ENCODE measurements around the gene OR52E4. TPM values are rescaled to one million over a fixed set of nuclear protein-coding genes. Genes with fewer than 3 reads are reported as not detected.

Gene OR52E4
- not detected in 5 replicates for total RNA-seq (2022; extraction: Qiagen RNA extraction)

DNA sequence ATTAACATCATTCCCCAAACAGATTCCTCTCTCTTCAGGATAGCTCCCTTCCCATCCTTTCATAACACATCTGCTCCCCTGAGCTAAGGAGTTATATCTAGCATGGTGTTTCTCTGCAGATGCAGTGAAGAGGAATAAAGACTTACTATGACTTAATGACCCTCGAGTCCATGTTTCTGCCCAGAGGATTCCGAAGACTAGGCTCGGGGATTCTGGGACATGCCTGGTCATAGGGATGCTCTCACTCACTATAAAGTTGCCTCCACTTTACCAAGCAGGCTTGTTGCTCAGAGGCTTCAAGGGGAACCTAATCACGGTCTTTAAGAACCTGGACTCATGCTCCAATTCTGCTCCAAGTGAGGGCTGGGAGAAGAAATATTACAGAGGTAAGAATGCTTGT lies at the start of gene OR52E4:
Gene OR52E4, plus strand, starts transcription at position 301 of the 400 bp plus-strand sequence. CDS start 3,664 bp downstream, outside the sequence.

DNA sequence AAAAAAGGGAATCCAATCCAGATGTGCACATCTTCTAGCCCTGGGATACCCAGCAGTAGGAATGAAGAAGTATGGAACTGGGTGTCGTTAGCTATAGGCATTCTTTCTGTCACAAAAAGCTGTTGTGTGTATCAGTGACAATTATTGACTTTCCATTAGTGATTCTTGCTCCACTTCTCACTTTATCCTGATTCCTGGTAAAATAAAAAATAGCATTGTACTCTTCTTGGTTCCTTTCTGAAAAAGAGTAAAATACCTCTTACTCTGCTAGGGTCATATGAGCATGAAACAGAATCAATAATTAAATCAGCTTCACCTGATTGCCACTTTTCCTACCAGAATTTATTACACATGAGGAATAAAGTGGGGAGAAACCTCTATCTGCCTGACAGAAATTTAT lies 38.6 kb upstream of the OR52E4 start, which contains the start of gene OR52E6:
Gene OR52E6, minus strand, starts transcription at position 101 of the 400 bp plus-strand sequence. Its CDS starts 0 bp downstream, at position 101.

DNA sequence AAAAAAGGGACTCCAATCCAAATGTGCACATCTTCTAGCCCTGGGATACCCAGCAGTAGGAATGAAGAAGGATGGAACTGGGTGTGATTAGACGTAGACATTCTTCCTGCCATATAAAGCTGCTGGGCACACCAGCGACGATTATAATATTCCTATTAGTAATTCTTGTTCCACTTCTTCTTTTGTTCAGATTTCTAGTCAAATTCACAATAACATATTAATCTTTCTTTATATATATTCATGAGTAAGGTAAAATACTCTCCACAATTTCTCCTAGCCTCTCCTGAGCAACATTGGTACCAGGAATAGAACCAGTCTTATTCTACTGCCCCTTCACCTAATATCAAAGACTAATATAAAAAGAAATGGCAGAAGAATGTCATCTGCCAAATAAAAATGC lies 22.8 kb upstream of the OR52E4 start, which contains the start of gene OR52E8:
Gene OR52E8, minus strand, starts transcription at position 101 of the 400 bp plus-strand sequence. Its CDS starts 0 bp downstream, at position 101.

DNA sequence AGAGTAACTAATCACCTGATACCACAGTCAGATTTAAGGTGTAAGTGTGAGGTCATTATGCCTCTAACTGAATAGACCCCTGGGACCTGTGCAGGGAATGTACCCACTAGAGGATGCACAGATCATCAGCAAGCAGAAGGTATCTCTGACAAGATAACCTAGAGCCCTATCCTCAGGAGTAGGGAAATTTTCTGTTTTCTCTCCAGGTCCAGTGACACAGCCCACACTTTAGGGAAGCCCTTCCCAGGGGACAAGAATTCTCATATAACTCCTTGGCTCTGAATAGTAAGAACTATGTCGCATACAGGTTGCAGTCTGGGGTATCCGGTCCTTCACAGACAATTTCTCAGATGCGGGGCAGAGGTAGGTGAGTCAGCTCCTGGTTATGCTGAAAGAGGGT lies 12.5 kb downstream of the OR52E4 start, which contains the start of gene OR52E5:
Gene OR52E5, plus strand, starts transcription at position 301 of the 400 bp plus-strand sequence. CDS start 7,569 bp downstream, outside the sequence.

Other genes with a start within 250 kb of the OR52E4 start
- gene TRIM5, start 195.6 kb upstream of the OR52E4 start, total RNA-seq (2022; extraction: Qiagen RNA extraction), result 8.9 to 12.4 TPM (median 9.6 TPM) in 5 replicates
- gene TRIM22, start 190.8 kb upstream of the OR52E4 start, total RNA-seq (2022; extraction: Qiagen RNA extraction), result 0.61 to 1.2 TPM (median 0.67 TPM) in 5 replicates
- not detected in 5 replicates for gene OR56B1, start 144.2 kb upstream of the OR52E4 start, total RNA-seq (2022; extraction: Qiagen RNA extraction)
- not detected in 5 replicates for gene OR52N4, start 126.4 kb upstream of the OR52E4 start, total RNA-seq (2022; extraction: Qiagen RNA extraction)
- gene OR52N5, start 97.3 kb upstream of the OR52E4 start, total RNA-seq (2022; extraction: Qiagen RNA extraction), result not detected in 5 replicates
- gene OR52N1, start 89.4 kb upstream of the OR52E4 start, total RNA-seq (2022; extraction: Qiagen RNA extraction), result not detected in 5 replicates
- gene OR52N2, start 71.7 kb upstream of the OR52E4 start, total RNA-seq (2022; extraction: Qiagen RNA extraction), result not detected in 5 replicates
- not detected in 5 replicates for gene OR52E6, start 38.7 kb upstream of the OR52E4 start, total RNA-seq (2022; extraction: Qiagen RNA extraction)
- not detected in 5 replicates for gene OR52E8, start 22.9 kb upstream of the OR52E4 start, total RNA-seq (2022; extraction: Qiagen RNA extraction)
- not detected in 5 replicates for gene OR52E5, start 12.6 kb downstream of the OR52E4 start, total RNA-seq (2022; extraction: Qiagen RNA extraction)
- not detected in 5 replicates for gene OR56A3, start 61.6 kb downstream of the OR52E4 start, total RNA-seq (2022; extraction: Qiagen RNA extraction)
- not detected in 5 replicates for gene OR56A5, start 87.9 kb downstream of the OR52E4 start, total RNA-seq (2022; extraction: Qiagen RNA extraction)
- gene OR52L1, start 106.4 kb downstream of the OR52E4 start, total RNA-seq (2022; extraction: Qiagen RNA extraction), result not detected in 5 replicates
- gene OR56A4, start 126.3 kb downstream of the OR52E4 start, total RNA-seq (2022; extraction: Qiagen RNA extraction), result not detected in 5 replicates
- gene OR56A1, start 150.1 kb downstream of the OR52E4 start, total RNA-seq (2022; extraction: Qiagen RNA extraction), result not detected in 5 replicates
- gene OR56B4, start 227.1 kb downstream of the OR52E4 start, total RNA-seq (2022; extraction: Qiagen RNA extraction), result not detected in 5 replicates

All from A549 treated with Hydrocortisone at 1 μM for 4 hours (cell line).